ENCODE results near the gene USP9Y.

USP9Y gene

DNA sequence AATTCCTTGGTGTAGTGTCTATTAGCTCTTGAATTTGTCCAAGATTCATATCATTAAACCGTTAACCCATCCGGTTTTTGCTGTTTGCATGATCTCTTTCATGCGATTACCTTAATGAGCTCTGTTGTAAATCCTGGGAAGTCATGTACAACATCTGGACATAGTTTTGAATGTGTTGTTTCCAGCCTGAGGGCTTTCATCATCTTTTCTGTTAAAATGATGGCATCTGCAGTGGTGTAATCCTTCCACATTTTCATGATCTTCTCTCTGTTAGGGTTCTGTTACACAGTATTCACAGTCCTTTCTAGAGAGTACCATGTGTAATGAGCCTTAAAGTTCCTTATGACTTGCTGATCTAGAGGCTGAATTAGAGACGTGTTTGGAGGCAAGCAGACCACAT is 64.9 kb downstream of the USP9Y start:
- DNase-seq (ENCODE audit: low spot score) = no peak

GRCh38 chrY:12784521-12784920 is 83.5 kb downstream of the USP9Y start:
- no peak for DNase-seq (ENCODE audit: low spot score)

DNA sequence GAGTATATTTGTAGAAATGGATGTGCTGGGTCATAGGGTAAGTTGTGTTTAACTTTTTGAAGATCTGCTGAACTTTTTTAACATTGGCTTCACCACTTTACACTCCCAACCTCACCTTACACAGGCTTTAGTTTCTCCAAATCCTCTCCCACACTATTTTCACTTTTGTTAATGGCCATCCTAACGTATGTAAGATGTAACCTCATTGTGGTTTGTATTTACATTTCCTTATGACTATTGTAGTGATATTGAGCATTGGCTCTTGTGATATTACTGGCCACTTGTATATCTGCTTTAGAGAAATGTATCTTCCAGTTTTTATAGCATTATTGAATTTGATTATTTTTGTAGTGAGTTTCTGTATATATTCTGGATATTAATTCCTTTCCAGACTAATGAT is 93.0 kb downstream of the USP9Y start:
- DNase-seq (ENCODE audit: low spot score) = no peak

GRCh38 chrY:12808046-12808445 is 107.0 kb downstream of the USP9Y start:
- DNase-seq (ENCODE audit: low spot score) = no peak

GRCh38 chrY:12809034-12809433 is 108.0 kb downstream of the USP9Y start:
- no peak for DNase-seq (ENCODE audit: low spot score)

DNA sequence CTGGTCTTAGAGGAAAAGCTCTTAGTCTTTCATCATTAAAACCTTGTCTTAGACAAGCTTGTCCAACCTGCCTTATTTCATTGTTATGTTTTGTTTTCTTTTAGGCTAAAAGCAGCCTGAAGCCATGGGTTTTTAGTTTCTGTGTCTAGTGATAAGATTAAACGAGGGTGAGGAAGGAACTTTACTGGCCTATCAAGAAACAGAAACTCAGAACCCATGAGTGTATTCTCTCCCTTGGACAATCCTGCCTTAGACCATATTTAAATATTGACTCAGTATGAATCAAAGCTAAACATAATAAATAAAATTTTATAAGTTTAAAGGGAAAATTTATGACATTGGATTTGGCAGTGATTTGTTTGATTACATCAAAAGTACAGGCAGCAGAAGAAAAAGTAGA is 122.4 kb downstream of the USP9Y start:
- DNase-seq (ENCODE audit: low spot score) = no peak

DNA sequence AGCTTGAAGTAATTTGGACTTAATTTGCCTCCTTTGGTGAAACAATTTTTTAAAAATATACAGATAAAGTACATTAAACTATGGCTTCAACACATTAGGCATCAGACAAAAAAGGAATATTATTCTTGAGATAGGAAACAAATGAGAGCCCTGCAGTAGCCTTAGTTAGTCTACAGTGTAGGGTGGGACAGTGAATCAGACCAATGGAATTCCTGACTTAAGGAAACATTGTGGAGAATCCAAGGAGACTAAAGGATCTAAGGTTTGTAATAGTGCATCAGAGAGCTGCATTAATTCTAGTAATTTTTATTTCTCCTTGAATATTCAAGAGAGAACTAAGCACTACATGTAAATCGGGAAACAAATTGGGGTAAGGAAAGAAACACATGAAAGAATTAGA is 125.8 kb downstream of the USP9Y start:
- DNase-seq (ENCODE audit: low spot score) = no peak

DNA sequence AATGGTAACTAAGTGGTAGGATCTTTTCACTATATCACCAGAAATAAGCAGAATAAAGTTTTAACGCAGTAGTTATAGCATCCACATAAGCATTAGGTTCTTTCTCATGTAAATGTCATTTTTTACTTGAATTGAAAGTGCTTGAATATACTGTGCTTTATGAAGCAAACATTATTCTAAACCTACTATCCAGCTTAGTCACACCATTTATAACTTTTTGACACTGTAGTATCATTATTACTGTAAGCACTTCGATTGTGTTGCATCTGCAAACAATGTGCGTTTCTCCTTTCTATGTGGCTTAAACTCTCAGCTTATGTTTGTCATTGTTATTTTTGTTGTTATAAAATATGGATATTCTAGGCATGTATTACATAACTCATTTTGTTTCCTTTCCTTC is 132.3 kb downstream of the USP9Y start:
- no peak for DNase-seq (ENCODE audit: low spot score)

DNA sequence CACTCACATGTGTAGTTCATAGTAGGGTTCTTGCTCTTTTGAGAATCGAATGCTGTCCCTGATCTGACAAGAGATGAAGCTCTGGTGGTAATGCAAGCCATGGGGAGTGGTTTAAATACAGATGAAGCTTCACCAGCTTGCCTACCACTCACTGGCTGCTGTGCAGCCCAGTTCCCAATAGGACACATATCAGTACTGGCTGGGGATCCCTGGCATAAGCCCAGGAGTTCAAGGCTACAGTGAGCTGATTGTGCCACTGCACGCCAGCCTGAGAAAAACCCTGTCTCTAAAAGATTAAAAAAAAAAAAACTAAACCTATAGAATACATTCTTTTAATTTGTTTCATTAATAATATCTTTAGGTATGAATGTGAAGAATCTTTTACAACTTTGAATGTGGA is 136.5 kb downstream of the USP9Y start:
- DNase-seq (ENCODE audit: low spot score) = no peak

GRCh38 chrY:12841368-12841767 is 140.3 kb downstream of the USP9Y start:
- DNase-seq (ENCODE audit: low spot score) = no peak

GRCh38 chrY:12846793-12847192 is 145.8 kb downstream of the USP9Y start:
- no peak for DNase-seq (ENCODE audit: low spot score)

GRCh38 chrY:12855791-12856275 is 154.8 kb downstream of the USP9Y start:
- no peak for DNase-seq (ENCODE audit: low spot score)

- no peak for DNase-seq (ENCODE audit: low spot score)
These were observed 166.9 kb downstream of the USP9Y start for GRCh38 chrY:12867960-12868359.

DNA sequence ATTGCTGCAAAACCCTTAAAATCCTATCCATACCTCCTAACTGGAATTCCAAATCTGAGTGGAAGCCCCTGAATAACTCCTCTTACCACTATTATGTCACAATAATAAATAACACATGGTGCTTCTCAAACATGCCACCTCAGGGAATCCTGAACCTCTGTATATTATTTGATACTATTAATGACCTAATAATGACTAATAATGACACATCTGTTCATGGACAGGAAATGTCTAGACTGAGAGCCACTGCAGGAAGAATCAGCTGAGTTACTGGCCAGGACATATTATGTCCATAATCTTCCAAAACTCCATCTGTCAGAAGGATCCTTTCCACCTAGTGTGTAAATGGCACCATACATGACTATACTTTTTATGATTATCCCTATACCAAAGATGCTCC is 195.9 kb downstream of the USP9Y start:
- no peak for DNase-seq (ENCODE audit: low spot score)

DNA sequence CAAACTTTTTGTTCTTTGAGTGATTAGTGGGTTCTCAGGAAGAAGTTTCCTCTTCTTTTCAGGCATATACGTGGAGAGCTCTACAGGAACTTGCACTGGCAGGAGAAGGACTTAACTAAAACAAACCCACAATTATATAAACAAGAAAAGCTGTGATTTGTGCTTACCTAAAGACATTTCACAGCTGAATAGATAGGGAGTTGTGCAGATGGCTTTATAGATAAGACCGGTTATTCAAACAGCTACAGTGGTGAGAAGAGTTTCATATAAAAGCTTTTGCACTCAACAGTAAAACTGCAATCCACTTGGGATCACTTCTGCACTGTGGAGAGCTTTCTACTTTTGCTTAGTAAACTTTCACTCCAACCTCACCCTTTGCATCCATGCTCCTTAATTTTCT is 197.6 kb downstream of the USP9Y start:
- no peak for DNase-seq (ENCODE audit: low spot score)

DNA sequence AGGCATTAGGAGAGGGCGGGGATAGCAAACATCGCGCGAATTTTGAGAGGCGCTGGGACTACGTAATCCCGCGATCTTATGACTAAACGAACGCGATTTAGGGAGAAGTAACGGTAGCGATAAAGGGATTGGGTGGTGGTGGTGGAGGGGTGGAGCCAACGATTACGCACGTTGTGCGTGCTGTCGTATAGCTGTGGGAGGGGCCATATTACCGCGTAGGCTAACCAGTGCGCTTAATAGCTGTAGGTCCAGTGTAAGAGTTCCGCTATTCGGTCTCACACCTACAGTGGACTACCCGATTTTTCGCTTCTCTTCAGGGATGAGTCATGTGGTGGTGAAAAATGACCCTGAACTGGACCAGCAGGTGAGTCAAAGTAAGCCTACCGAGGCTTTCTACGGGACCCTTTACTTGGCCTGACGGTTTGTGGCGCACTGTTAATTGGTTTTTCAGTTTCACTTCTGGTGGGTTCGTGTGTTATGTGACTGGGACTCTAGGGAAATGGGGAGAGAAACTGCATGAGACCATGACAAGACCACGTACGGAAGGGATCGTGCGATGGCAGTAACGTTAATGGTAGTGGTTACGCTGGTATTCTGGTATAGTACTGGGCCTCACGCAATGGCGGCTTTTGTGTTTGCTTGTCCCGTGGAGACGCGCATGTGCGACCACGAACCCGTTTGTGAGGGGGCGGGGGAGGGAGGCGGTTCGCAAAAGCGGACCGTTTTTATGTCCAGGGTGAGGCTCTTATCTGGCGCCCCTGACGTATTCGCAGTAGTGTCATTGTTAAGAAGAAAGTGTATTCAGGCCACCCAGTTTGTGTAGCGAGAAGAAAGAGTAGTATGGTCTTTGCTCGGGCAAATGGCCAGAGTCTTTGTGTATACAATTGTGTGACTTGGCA is 203.8 kb downstream of the USP9Y start, which contains the start of gene DDX3Y:
Gene DDX3Y (plus strand): TSS at position 251 of the 899 bp plus-strand sequence. CDS start 69 bp downstream, at position 320.
- DNase-seq (ENCODE audit: low spot score) = peak; percentile 93

DNA sequence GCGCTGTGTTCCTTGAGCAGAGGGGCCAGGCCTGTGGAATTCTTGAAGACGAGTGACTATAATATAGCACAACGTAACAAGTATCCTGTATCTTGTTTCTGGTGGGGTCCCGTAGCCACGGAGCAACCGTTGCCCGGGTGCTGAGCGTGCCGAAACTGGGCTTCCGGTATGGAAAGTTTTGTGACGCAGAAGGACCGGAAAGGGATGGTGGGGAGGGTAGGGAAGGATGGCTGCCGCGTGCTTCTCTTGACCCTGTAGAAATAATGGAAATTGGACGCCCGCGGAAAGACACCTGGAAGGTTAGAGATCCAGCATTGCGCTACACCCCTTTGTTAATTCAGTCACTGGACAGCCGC is 204.5 kb downstream of the USP9Y start:
- peak; percentile 70 for DNase-seq (ENCODE audit: low spot score)

DNA sequence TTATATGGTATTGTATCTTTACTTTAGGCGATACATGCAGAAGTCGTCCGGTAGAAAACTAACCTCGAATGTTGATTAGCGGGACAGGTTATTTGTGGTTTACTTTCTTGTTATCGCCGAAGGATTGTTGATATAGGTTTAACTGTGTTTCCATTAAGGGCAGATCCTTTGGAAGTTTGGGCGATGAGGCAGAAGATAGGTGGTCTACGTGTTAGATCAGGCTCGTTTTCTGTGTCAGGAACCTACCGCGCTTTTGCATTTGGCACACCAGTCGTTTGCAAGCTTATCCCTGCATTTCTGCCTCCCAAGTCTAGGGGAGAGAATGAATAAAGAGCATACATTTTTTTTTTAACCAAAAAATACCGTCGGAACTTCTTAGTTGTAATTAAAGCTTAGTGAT is 204.9 kb downstream of the USP9Y start:
- peak; percentile 0 for DNase-seq (ENCODE audit: low spot score)

Data from putamen (tissue), 1 donor.